Left forelimb (tissue), 1 donor: Measurements from ENCODE around the gene LRRC8C.

ENCODE experiments used
- DNase-seq: peaks from one replicate; pipeline ENCODE4 v3.0.0-alpha.2; 2018; ENCODE audit warnings: low spot score

The LRRC8C gene

GRCh38 chr1:89732643-89733222 is 99.8 kb downstream of the LRRC8C start:
- DNase-seq: no peak

- DNase-seq: no peak
Observed at GRCh38 chr1:89733748-89734147, 100.8 kb downstream of the LRRC8C start.

GRCh38 chr1:89734442-89734841 is 101.5 kb downstream of the LRRC8C start:
- no peak for DNase-seq

GRCh38 chr1:89735479-89735878 is 102.6 kb downstream of the LRRC8C start:
- no peak for DNase-seq

- no peak for DNase-seq
Observed at GRCh38 chr1:89736937-89737733, 104.2 kb downstream of the LRRC8C start.

- DNase-seq: no peak
Observed at GRCh38 chr1:89737985-89738510, 105.1 kb downstream of the LRRC8C start.

GRCh38 chr1:89739013-89739843 is 106.3 kb downstream of the LRRC8C start:
- no peak for DNase-seq

- no peak for DNase-seq
Observed at GRCh38 chr1:89739844-89740216, 106.9 kb downstream of the LRRC8C start.

GRCh38 chr1:89743788-89744187 is 110.9 kb downstream of the LRRC8C start:
- no peak for DNase-seq

- DNase-seq: no peak
Observed at GRCh38 chr1:89746424-89747149, 113.7 kb downstream of the LRRC8C start.

GRCh38 chr1:89753761-89754160 is 120.8 kb downstream of the LRRC8C start:
- no peak for DNase-seq

GRCh38 chr1:89754518-89754917 is 121.6 kb downstream of the LRRC8C start:
- DNase-seq: no peak

- DNase-seq: no peak
Observed at GRCh38 chr1:89755591-89755990, 122.7 kb downstream of the LRRC8C start.

- no peak for DNase-seq
Observed at GRCh38 chr1:89757532-89757931, 124.6 kb downstream of the LRRC8C start.

GRCh38 chr1:89758156-89758555 is 125.2 kb downstream of the LRRC8C start:
- DNase-seq: no peak

- DNase-seq: no peak
Observed at GRCh38 chr1:89759036-89759435, 126.1 kb downstream of the LRRC8C start.

GRCh38 chr1:89760496-89760895 is 127.6 kb downstream of the LRRC8C start:
- no peak for DNase-seq

GRCh38 chr1:89761338-89761737 is 128.4 kb downstream of the LRRC8C start:
- no peak for DNase-seq

GRCh38 chr1:89761901-89762300 is 129.0 kb downstream of the LRRC8C start:
- no peak for DNase-seq

GRCh38 chr1:89762386-89762778 is 129.5 kb downstream of the LRRC8C start:
- no peak for DNase-seq

GRCh38 chr1:89762779-89763648 is 130.1 kb downstream of the LRRC8C start:
- peak; percentile 92 for DNase-seq
